ENCODE results near the gene TTC24. TPM values are rescaled to one million over a fixed set of nuclear protein-coding genes. Genes with fewer than 3 reads are reported as not detected.
"Not testable (repeated sequence)": the region's sequence is repeated elsewhere in the genome, so short reads cannot be mapped to it uniquely, and the experiment has no call there.

TTC24 gene
- total RNA-seq, 1 experiment from 2014 or later, result not detected

- Histone ChIP-seq H3K9me3 (no peaks in the 10 kb centered on the region), H3K36me3 (peaks cover 62% of the 10 kb centered on the region), H3K4me3 (peak overlapping the region; percentile 84), H3K27me3 (no peaks in the 10 kb centered on the region)
- DNase-seq, result no peak
Measured at GRCh38 chr1:156592910-156593660, 13.6 kb downstream of the TTC24 start.

- no peak for DNase-seq
- Histone ChIP-seq H3K4me3 (no peak overlapping the region), H3K9me3 (no peaks in the 10 kb centered on the region), H3K36me3 (peaks cover 67% of the 10 kb centered on the region), H3K27me3 (no peaks in the 10 kb centered on the region)
Measured at GRCh38 chr1:156593661-156593989, 14.1 kb downstream of the TTC24 start.

- no peak for DNase-seq
- H3K4me3 ChIP-seq, result no peak overlapping the region
- H3K36me3 ChIP-seq, result peaks cover 72% of the 10 kb centered on the region
- no peaks in the 10 kb centered on the region for H3K9me3 ChIP-seq
- H3K27me3 ChIP-seq, result no peaks in the 10 kb centered on the region
Measured at GRCh38 chr1:156594190-156594589, 14.7 kb downstream of the TTC24 start.

DNA sequence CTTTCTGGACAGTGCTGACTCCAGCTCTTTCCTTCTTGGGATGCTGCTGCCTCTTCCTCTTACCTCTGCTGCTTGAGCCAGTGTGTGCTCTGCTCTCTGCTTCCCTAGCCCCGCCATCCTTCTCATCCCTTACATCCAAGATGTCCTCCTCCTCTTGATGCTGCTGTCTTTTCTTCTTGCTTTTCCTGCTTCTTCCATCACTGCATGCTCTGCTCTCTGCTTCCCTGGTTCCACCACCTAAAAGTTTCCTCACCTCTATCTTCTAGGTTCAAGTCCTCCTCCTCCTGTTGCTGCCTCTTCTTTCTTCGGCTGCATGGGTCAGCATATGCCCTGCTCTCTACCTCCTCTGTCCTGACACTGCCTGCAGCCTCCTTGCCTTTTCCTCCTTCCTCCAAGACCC is 15.5 kb downstream of the TTC24 start:
- Histone ChIP-seq H3K9me3 (no peaks in the 10 kb centered on the region), H3K27me3 (no peaks in the 10 kb centered on the region), H3K36me3 (peaks cover 78% of the 10 kb centered on the region), H3K4me3 (no peak overlapping the region)
- no peak for DNase-seq

DNA sequence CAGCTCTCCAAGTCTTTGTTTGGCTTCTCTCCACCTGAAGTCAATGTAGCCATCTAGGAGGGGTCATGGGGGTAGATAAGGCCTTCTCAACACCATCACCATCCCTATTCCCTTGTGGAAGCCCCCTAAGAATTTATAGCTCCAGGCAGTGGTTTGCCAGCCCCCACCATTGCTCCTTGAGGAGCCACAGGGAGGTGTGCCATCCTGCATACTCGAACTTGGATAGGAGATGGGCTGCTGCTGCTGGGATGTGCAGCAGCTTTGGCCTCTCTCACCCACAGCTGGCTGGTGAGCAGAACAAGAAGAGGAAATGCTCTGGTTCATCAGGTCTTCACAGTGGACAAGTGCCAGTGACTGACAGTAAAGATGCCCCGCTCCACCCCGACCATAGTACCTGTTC is 16.9 kb downstream of the TTC24 start:
- Histone ChIP-seq H3K27me3 (no peaks in the 10 kb centered on the region), H3K9me3 (no peaks in the 10 kb centered on the region), H3K36me3 (peaks cover 78% of the 10 kb centered on the region), H3K4me3 (no peak overlapping the region)
- no peak for DNase-seq

GRCh38 chr1:156598125-156598524 is 18.6 kb downstream of the TTC24 start:
- peaks cover 64% of the 10 kb centered on the region for H3K36me3 ChIP-seq

DNA sequence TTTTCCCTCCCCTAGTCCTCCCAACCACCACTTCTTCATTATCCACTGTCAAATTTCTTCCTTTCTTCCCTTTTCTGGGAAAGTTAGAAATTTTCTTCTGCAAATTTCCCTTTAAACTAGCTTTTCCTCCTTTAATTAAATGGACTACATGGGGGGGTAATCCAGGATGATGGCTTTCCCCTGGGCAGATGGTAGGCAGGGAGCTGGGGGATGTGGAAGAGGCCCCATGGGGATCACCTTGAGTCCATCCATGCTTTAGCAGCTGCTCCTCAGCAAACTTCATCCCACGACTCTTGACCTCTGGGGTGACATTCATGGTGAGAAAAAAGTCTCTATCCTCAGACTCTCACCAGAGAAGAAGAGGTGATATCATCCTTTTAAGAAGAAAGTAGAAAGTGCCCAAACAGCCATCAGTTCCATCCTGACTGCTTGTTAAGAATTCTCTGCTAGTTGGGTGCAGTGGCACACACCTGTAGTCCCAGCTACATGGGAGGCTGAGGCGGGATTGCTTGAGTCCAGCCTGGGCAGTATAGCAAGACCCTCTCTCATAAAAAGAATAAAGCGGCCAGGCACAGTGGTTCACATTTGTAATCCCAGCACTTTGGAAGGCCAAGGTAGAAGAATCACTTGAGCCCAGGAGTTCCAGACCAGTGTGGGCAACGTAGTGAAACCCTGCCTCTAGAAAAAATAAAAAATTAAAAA is 19.4 kb downstream of the TTC24 start:
- no peak overlapping the region for H3K4me3 ChIP-seq
- peaks cover 58% of the 10 kb centered on the region for H3K36me3 ChIP-seq
- H3K27me3 ChIP-seq, result no peaks in the 10 kb centered on the region
- H3K9me3 ChIP-seq, result no peaks in the 10 kb centered on the region
- DNase-seq, result no peak

More at GRCh38 chr1:156598125-156598524, 18.6 kb downstream of the TTC24 start:
- Histone ChIP-seq H3K27me3 (no peaks in the 10 kb centered on the region), H3K9me3 (no peaks in the 10 kb centered on the region), H3K4me3 (no peak overlapping the region)
- DNase-seq, result no peak

GRCh38 chr1:156599811-156600210 is 20.3 kb downstream of the TTC24 start:
- Histone ChIP-seq H3K9me3 (no peaks in the 10 kb centered on the region), H3K4me3 (peak overlapping the region; percentile 86; the same call in 1 of the 2 replicates), H3K27me3 (no peaks in the 10 kb centered on the region), H3K36me3 (peaks cover 49% of the 10 kb centered on the region)
- no peak for DNase-seq

DNA sequence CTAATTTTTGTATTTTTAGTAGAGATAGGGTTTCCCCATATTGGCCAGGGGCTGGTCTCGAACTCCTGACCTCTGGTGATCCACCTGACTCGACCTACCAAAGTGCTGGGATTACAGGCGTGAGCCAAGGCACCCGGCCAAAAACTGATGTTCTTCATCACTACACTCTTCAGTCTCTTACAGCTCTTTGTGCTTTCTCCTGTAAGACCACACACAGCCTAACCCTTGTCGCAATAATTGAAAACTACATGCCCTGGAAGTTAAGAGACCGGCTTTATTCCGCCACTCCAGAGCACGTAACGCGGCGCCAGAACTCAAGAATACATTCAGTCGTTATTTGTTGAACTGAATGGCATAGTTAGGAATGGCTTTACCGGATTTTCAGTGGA is 21.2 kb downstream of the TTC24 start:
- Histone ChIP-seq H3K4me3 (peak overlapping the region; percentile 86), H3K27me3 (no peaks in the 10 kb centered on the region), H3K36me3 (peaks cover 40% of the 10 kb centered on the region), H3K9me3 (no peaks in the 10 kb centered on the region)
- DNase-seq, result no peak

DNA sequence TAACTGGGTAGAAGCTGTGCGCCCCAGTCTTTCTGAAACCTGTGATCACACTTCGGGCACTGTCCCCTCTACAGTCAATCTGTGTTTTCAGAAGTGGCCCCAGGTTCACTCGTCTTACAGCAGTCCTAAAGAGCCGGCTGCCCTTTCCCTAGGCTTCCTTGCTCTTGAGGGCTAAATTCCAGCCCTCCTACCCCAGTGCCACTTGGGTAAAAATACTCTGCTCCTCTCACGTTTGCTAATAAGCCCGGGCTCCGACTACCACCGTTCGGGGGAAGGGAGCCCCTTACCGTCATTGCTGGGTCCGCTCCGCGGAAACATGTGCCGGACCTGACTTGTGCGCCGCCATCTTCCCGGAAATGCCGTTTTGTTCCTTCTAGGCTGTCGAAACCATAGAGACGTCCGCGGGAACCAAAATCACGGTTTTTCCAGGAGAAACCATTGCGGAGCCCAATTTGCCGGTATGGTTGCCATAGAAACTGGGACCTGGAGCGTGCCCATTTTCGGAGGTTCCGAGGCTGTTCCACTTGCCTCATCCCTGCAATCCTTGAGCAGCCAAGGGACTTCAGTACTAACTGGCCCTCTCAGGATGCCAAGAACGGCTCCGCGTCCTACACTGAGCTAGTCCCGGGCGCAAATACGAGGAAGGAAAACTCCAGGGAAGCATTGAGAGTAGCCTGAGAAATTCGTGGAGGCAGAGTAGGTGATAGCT is 21.8 kb downstream of the TTC24 start, which contains the start of gene GPATCH4:
GPATCH4 (minus strand) TSS at position 358 of the 709 bp plus-strand sequence.
- Histone ChIP-seq H3K36me3 (peaks cover 34% of the 10 kb centered on the region), H3K9me3 (no peaks in the 10 kb centered on the region), H3K27me3 (no peaks in the 10 kb centered on the region), H3K4me3 (peak within 1 kb of the TSS; percentile 86)
- DNase-seq, result peak; percentile 88

DNA sequence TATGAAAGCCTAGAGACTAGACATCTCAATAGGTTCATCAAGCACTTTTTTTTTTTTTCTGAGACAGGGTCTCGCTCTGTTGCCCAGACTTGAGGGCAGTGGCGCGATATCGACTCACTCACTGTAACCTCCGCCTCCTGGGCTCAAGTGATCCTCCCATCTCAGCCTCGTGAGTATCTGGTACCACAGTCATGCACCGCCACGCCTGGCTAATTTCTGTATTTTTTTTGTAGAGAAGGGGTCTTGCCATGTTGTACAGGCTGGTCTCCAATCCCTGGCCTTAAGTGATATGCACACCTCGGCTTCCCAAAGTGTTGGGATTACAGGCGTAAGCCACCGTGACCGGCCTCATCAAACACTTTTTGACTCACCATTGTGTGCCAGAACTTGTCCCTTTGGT is 22.4 kb downstream of the TTC24 start:
- no peak for DNase-seq
- Histone ChIP-seq H3K36me3 (peaks cover 28% of the 10 kb centered on the region), H3K27me3 (no peaks in the 10 kb centered on the region)

GRCh38 chr1:156602557-156602993 is 23.1 kb downstream of the TTC24 start:
- no peaks in the 10 kb centered on the region for H3K9me3 ChIP-seq
- peak; percentile 22 for DNase-seq
- no peak overlapping the region for H3K4me3 ChIP-seq
- H3K27me3 ChIP-seq, result no peaks in the 10 kb centered on the region
- peaks cover 21% of the 10 kb centered on the region for H3K36me3 ChIP-seq

More for the DNA sequence above, 22.4 kb downstream of the TTC24 start:
- Histone ChIP-seq H3K4me3 (peak overlapping the region; percentile 86), H3K9me3 (no peaks in the 10 kb centered on the region)

DNA sequence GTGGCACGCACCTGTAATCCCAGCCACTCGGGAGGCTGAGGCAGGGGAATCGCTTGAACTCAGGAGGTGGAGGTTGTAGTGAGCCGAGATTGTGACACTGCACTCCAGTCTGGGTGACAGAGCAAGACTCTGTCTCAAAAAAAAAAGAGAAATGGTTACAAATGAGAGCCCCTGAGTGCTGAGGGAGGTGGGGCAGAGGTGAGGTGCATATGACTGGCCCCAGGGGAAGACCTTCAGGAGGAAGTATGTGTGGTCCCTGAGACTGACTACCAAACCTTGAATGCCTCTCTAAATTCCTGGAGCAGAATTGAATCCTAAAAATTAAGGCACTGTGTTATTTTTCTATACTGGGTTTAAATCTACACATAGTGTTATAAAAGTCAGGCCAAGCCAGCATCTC is 27.8 kb downstream of the TTC24 start:
- H3K36me3 ChIP-seq, H3K27me3 ChIP-seq, DNase-seq, H3K9me3 ChIP-seq, H3K4me3 ChIP-seq: not testable (repeated sequence)

- Histone ChIP-seq H3K36me3 (no peaks in the 10 kb centered on the region), H3K27me3 (no peaks in the 10 kb centered on the region), H3K9me3 (no peaks in the 10 kb centered on the region), H3K4me3 (no peak overlapping the region)
- peak; percentile 45 for DNase-seq
Measured at GRCh38 chr1:156608036-156608674, 28.6 kb downstream of the TTC24 start.

- DNase-seq, result no peak
- H3K36me3 ChIP-seq, result no peaks in the 10 kb centered on the region
- no peaks in the 10 kb centered on the region for H3K9me3 ChIP-seq
- H3K27me3 ChIP-seq, result no peaks in the 10 kb centered on the region
- no peak overlapping the region for H3K4me3 ChIP-seq
Measured at GRCh38 chr1:156608981-156609380, 29.5 kb downstream of the TTC24 start.

DNA sequence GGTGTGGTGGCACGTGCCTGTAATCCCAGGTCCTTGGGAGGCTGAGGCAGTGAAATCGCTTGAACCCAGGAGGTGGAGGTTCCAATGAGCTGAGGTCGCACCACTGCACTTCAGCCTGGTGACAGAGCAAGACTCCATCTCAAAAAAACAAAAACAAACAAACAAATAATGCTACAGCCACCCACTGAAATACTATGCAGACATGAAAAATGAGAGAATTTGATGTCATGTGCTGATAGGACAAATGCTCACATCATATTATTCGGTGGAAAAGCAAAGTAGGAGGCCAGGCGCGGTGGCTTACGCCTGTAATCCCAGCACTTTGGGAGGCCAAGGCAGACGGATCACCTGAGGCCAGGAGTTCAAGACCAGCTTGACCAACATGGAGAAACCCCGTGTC is 30.5 kb downstream of the TTC24 start:
- H3K4me3 ChIP-seq, H3K9me3 ChIP-seq, DNase-seq, H3K27me3 ChIP-seq, H3K36me3 ChIP-seq: not testable (repeated sequence)

DNA sequence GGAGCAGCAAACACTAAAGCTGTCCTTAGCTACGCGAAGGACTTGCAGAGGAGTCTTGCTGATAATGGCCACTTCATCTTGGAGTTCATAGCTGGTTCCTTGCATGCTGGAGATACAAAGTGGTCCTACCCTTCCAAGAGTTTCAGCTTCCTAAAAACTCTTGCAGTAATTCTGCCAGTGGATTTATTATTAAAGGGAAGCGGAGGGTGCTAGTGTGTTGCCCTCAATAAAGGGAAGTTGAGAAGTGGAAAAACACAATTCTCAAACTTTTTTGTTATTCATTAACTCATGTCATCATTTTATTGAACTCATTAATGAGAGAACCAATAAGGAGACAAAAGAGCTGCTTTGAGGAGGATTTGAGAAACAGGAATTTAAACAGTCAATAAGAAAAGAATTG is 33.1 kb downstream of the TTC24 start:
- H3K27me3 ChIP-seq, result peaks cover 8% of the 10 kb centered on the region

More for the DNA sequence above, 33.1 kb downstream of the TTC24 start:
- Histone ChIP-seq H3K4me3 (no peak overlapping the region), H3K9me3 (no peaks in the 10 kb centered on the region), H3K36me3 (no peaks in the 10 kb centered on the region)
- no peak for DNase-seq

Data from MG63 (cell line).